ENCODE results near the gene CEP68. TPM values are rescaled to one million over a fixed set of nuclear protein-coding genes. Genes with fewer than 3 reads are reported as not detected.

CEP68 gene
- total RNA-seq, 2 experiments from 2014 or later = 4.9 to 6.0 TPM

- Mint-ChIP-seq H3K36me3 (ENCODE audit: low read depth) (peaks cover 44% of the 10 kb centered on the region), H3K27me3 (no peaks in the 10 kb centered on the region), H3K9me3 (ENCODE audit: low read depth) (no peaks in the 10 kb centered on the region), H3K4me1 (peaks cover 12% of the 10 kb centered on the region), H3K27ac (peak overlapping the region; percentile 55), H3K4me3 (no peak overlapping the region)
- ChIA-PET POLR2A (no interaction called here), CTCF (no interaction called here)
- ATAC-seq (no peak), DNase-seq (no peak)
- intact Hi-C loops (cut with DNase I, micrococcal nuclease) = no loop called here
These were observed 37.0 kb downstream of the CEP68 start for GRCh38 chr2:65093211-65093610.

GRCh38 chr2:65096948-65097347, 40.7 kb downstream of the CEP68 start:
- intact Hi-C loops (cut with DNase I, micrococcal nuclease) = no loop called here
- ATAC-seq (no peak), DNase-seq (no peak)
- ChIA-PET POLR2A (no interaction called here), CTCF (interaction anchor here (0.6 kb wide), 1 partner anchor 90 kb away, joined by 3 read pairs; no protein-coding TSS in a partner anchor)
- no peaks in the 10 kb centered on the region for H3K27me3 Mint-ChIP-seq
- H3K4me3 Mint-ChIP-seq = no peak overlapping the region
- H3K36me3 Mint-ChIP-seq (ENCODE audit: low read depth) = peaks cover 45% of the 10 kb centered on the region
- no peaks in the 10 kb centered on the region for H3K9me3 Mint-ChIP-seq (ENCODE audit: low read depth)
- no peak overlapping the region for H3K27ac Mint-ChIP-seq
- peaks cover 15% of the 10 kb centered on the region for H3K4me1 Mint-ChIP-seq

DNA sequence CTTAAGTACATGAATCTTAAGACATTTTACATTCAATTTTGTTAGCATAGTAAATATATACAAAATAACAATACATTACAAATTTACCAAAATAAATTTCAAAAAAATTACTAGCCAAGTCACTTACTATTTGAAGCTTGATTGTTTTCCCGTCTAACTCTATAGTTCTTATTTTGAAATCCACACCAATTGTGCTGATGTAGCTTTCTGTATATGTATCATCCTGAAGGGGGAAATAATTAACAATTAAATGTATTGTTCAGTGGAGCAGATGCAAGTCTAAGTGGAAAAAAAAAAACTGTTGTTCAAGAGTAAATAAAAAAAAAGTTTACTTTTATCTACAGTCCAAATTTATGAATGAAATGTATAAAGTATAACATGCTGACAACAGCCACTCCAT, 41.6 kb downstream of the CEP68 start:
- Mint-ChIP-seq H3K4me3 (no peak overlapping the region), H3K27ac (no peak overlapping the region), H3K36me3 (ENCODE audit: low read depth) (peaks cover 44% of the 10 kb centered on the region), H3K4me1 (peaks cover 12% of the 10 kb centered on the region), H3K9me3 (ENCODE audit: low read depth) (no peaks in the 10 kb centered on the region), H3K27me3 (no peaks in the 10 kb centered on the region)
- ATAC-seq (no peak), DNase-seq (no peak)
- ChIA-PET POLR2A (no interaction called here), CTCF (no interaction called here)
- intact Hi-C loops (cut with DNase I, micrococcal nuclease) = no loop called here

DNA sequence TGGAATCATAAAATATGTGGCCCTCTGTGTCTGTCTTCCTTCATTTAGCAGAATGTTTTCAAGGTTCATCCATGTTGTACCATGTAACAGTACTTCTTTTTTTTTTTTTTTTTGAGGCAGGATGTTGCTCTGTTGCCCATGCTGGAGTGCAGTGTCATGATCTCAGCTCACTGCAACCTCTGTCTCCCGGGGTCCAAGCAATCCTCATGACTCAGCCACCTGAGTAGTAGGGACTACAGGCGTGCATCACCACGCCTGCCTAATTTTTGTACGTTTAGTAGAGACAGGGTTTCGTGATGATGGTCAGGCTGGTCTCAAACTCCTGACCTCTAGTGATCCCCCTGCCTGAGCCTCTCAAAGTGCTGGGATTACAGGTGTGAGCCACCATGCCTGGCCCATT, 42.5 kb downstream of the CEP68 start:
- CTCF ChIA-PET = no interaction called here
- no peak overlapping the region for H3K27ac Mint-ChIP-seq
- H3K4me1 Mint-ChIP-seq = peaks cover 10% of the 10 kb centered on the region
- DNase-seq (no peak), ATAC-seq (no peak)
- intact Hi-C loops (cut with DNase I, micrococcal nuclease) = no loop called here
- H3K27me3 Mint-ChIP-seq = no peaks in the 10 kb centered on the region
- H3K36me3 Mint-ChIP-seq (ENCODE audit: low read depth) = peaks cover 39% of the 10 kb centered on the region
- H3K4me3 Mint-ChIP-seq = no peak overlapping the region
- no peaks in the 10 kb centered on the region for H3K9me3 Mint-ChIP-seq (ENCODE audit: low read depth)
- POLR2A ChIA-PET = no interaction called here

DNA sequence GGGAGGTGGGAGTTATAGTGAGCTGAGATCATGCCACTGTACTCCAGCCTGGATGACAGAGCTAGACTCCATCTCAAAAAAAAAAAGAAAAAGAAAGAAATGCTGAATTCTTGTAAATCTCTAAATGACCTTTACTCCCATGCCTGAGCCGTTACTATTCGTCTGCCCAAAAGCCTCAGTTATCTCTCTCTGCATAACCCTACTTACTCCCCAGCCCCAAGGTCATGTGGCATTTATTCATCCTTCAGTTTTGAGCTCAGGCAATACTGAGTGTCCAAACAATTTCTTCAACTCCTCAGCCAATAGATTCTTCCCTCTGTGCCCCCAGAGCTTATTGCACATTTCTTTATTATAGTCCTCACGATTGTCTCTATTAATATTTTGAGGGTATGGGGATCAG, 44.9 kb downstream of the CEP68 start:
- H3K36me3 Mint-ChIP-seq (ENCODE audit: low read depth) = peaks cover 40% of the 10 kb centered on the region
- ATAC-seq (no peak), DNase-seq (no peak)
- CTCF ChIA-PET = interaction anchor here (0.6 to 1.1 kb wide), 3 partner anchors 17 to 122 kb away, joined by 4 to 5 read pairs (median 4); no protein-coding TSS in a partner anchor
- H3K9me3 Mint-ChIP-seq (ENCODE audit: low read depth) = no peaks in the 10 kb centered on the region
- intact Hi-C loops (cut with DNase I, micrococcal nuclease) = no loop called here
- H3K4me3 Mint-ChIP-seq = no peak overlapping the region
- no peak overlapping the region for H3K27ac Mint-ChIP-seq
- POLR2A ChIA-PET = interaction anchor here (0.6 to 0.7 kb wide), 2 partner anchors 18 to 28 kb away, joined by 3 read pairs; no protein-coding TSS in a partner anchor
- no peaks in the 10 kb centered on the region for H3K27me3 Mint-ChIP-seq
- H3K4me1 Mint-ChIP-seq = peaks cover 10% of the 10 kb centered on the region

DNA sequence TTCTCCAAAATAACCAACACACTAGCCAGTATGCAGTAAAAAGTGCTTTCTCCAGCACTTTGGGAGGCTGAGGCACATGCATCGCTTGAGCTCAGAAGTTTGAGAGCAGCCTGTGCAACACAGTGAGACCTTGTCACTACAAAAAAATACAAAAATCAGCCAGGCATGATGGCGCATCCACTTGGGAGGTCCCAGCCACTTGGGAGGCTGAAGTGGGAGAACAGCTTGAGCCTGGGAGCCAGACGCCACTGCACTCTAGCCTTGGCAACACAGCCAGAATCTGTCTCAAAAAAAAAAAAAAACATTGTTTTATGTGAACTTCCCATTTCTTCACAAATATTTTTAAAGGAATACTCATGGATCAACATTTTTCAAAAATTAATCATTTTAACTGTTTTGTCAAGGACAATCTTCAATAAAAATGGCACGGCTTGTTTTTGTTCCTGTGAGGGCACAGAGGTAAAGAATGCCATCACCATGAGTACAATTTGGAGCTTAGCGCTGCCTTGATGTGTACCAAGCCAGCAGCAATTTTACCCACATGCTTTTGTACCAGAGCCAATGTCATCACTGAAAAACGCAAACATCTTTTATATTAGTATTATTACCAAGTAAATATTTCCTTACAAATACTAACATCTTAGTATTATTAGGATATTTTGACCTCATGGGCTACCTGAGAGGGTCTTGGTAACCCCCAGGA, 46.9 kb downstream of the CEP68 start:
- H3K27ac Mint-ChIP-seq = no peak overlapping the region
- H3K27me3 Mint-ChIP-seq = no peaks in the 10 kb centered on the region
- no peak for ATAC-seq
- no peak for DNase-seq
- H3K9me3 Mint-ChIP-seq (ENCODE audit: low read depth) = no peaks in the 10 kb centered on the region
- H3K36me3 Mint-ChIP-seq (ENCODE audit: low read depth) = peaks cover 26% of the 10 kb centered on the region
- CTCF ChIA-PET = no interaction called here
- H3K4me1 Mint-ChIP-seq = peaks cover 11% of the 10 kb centered on the region
- POLR2A ChIA-PET = interaction anchor here (0.6 kb wide), 1 partner anchor 17 kb away, joined by 3 read pairs; no protein-coding TSS in a partner anchor
- intact Hi-C loops (cut with DNase I, micrococcal nuclease) = no loop called here
- no peak overlapping the region for H3K4me3 Mint-ChIP-seq

DNA sequence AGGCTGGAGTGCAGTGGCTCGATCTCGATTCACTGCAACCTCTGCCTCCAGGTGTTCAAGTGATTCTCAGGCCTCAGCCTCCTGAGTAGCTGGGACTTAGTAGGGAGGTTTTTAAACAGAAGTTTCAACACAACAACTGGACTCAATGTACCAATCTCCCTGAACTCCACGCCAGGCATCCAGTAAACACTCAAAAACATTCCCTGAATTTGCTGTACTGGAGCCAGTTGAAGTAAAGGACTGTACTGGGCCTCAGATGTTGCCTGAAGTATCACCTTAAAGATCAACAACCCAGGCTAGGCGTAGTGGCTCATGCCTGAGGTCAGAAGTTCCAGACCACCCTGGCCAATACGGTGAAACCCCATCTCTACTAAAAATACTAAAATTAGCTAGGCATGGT, 51.3 kb downstream of the CEP68 start:
- Mint-ChIP-seq H3K4me1 (peaks cover 13% of the 10 kb centered on the region), H3K9me3 (ENCODE audit: low read depth) (no peaks in the 10 kb centered on the region), H3K27me3 (no peaks in the 10 kb centered on the region), H3K36me3 (ENCODE audit: low read depth) (peaks cover 13% of the 10 kb centered on the region), H3K27ac (peak overlapping the region; percentile 58), H3K4me3 (no peak overlapping the region)
- ChIA-PET CTCF (interaction anchor here (0.6 to 0.7 kb wide), 2 partner anchors 19 to 732 kb away, joined by 3 read pairs; no protein-coding TSS in a partner anchor), POLR2A (no interaction called here)
- intact Hi-C loops (cut with DNase I, micrococcal nuclease) = no loop called here
- DNase-seq (no peak), ATAC-seq (no peak)

DNA sequence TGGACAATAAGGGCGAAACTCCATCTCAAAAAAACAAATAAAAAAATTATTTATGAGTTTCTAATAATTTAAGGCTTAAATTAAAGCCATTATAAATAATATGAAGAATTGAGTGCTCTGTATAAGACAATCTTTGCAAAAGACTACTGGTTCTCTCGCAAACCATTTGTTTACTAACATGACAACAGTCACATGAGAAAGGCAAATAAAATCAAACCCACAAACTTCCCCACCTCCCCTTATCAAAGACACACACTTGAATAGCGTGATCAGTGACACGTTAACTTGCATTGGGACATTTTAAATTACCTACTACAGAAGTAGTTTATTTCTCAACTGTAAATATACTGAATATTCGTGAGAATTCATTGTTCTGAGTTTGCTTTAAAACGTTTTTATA, 52.6 kb downstream of the CEP68 start:
- ChIA-PET CTCF (no interaction called here), POLR2A (no interaction called here)
- H3K36me3 Mint-ChIP-seq (ENCODE audit: low read depth) = peaks cover 12% of the 10 kb centered on the region
- no peaks in the 10 kb centered on the region for H3K9me3 Mint-ChIP-seq (ENCODE audit: low read depth)
- DNase-seq = no peak
- H3K4me3 Mint-ChIP-seq = no peak overlapping the region
- H3K27ac Mint-ChIP-seq = no peak overlapping the region
- no peak for ATAC-seq
- H3K27me3 Mint-ChIP-seq = no peaks in the 10 kb centered on the region
- peaks cover 21% of the 10 kb centered on the region for H3K4me1 Mint-ChIP-seq
- intact Hi-C loops (cut with DNase I, micrococcal nuclease) = no loop called here

DNA sequence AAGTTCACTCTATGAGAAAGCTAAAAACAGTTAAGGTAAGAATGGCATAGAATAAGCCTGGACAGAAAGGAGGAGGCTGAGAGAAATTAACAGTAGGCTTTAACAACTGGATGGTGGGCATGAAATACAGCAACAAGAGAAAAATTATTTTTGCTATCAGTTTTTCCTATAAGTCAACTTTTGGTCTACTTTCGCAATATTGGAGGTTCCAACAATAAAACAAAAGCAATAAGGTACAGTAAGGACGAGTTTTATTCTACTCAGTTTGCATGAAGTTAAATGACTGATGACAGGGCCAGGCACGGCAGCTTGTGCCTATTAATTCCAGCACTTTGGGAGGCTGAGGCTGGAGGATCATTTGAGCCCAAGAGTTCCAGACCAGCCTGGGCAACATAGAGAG, 56.4 kb downstream of the CEP68 start:
- CTCF ChIA-PET = interaction anchor here (0.8 to 1.5 kb wide), 4 partner anchors 8 to 438 kb away, joined by 3 to 5 read pairs (median 4); no protein-coding TSS in a partner anchor
- H3K9me3 Mint-ChIP-seq (ENCODE audit: low read depth) = no peaks in the 10 kb centered on the region
- no peak overlapping the region for H3K4me3 Mint-ChIP-seq
- no peak overlapping the region for H3K27ac Mint-ChIP-seq
- no peak for ATAC-seq
- POLR2A ChIA-PET = no interaction called here
- peaks cover 13% of the 10 kb centered on the region for H3K36me3 Mint-ChIP-seq (ENCODE audit: low read depth)
- H3K27me3 Mint-ChIP-seq = no peaks in the 10 kb centered on the region
- intact Hi-C loops (cut with DNase I, micrococcal nuclease) = no loop called here
- no peak for DNase-seq
- peaks cover 40% of the 10 kb centered on the region for H3K4me1 Mint-ChIP-seq

GRCh38 chr2:65113229-65113628, 57.0 kb downstream of the CEP68 start:
- DNase-seq = no peak
- H3K4me3 Mint-ChIP-seq = no peak overlapping the region
- intact Hi-C loops (cut with DNase I, micrococcal nuclease) = no loop called here
- peaks cover 13% of the 10 kb centered on the region for H3K36me3 Mint-ChIP-seq (ENCODE audit: low read depth)
- H3K27me3 Mint-ChIP-seq = no peaks in the 10 kb centered on the region
- ChIA-PET POLR2A (interaction anchor here (0.7 kb wide), 1 partner anchor 101 kb away, joined by 3 read pairs; no protein-coding TSS in a partner anchor), CTCF (interaction anchor here (0.6 to 1.5 kb wide), 8 partner anchors 8 to 820 kb away, joined by 3 to 4 read pairs (median 3); no protein-coding TSS in a partner anchor)
- H3K4me1 Mint-ChIP-seq = peaks cover 44% of the 10 kb centered on the region
- ATAC-seq = no peak
- H3K27ac Mint-ChIP-seq = no peak overlapping the region
- H3K9me3 Mint-ChIP-seq (ENCODE audit: low read depth) = no peaks in the 10 kb centered on the region

GRCh38 chr2:65113816-65114215, 57.6 kb downstream of the CEP68 start:
- no peaks in the 10 kb centered on the region for H3K27me3 Mint-ChIP-seq
- DNase-seq = no peak
- H3K27ac Mint-ChIP-seq = peak overlapping the region; percentile 37
- ChIA-PET CTCF (interaction anchor here (0.6 to 1.5 kb wide), 7 partner anchors 9 to 820 kb away, joined by 3 to 4 read pairs (median 3); no protein-coding TSS in a partner anchor), POLR2A (interaction anchor here (0.7 kb wide), 1 partner anchor 100 kb away, joined by 3 read pairs; no protein-coding TSS in a partner anchor)
- no peaks in the 10 kb centered on the region for H3K9me3 Mint-ChIP-seq (ENCODE audit: low read depth)
- no peak for ATAC-seq
- H3K4me1 Mint-ChIP-seq = peaks cover 43% of the 10 kb centered on the region
- H3K36me3 Mint-ChIP-seq (ENCODE audit: low read depth) = peaks cover 13% of the 10 kb centered on the region
- H3K4me3 Mint-ChIP-seq = no peak overlapping the region
- intact Hi-C loops (cut with DNase I, micrococcal nuclease) = no loop called here

DNA sequence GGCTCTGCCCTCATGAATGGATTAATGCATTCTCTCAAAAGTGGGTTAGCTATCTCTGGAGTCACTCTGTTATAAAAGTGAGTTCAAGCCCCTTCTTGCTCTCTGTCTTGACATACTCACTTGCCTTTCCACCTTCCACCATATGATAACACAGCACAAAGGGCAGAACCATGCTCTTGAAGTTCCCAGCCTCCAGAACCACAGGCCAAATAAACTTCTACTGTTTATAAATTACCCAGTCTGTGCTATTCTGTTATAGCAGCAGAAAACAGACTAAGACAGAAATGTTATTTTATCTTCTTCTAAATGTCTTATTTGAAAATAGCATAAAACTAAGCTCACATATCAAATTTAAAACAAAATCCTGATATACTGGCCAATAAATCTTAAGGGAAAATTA, 58.7 kb downstream of the CEP68 start:
- H3K4me1 Mint-ChIP-seq = peaks cover 46% of the 10 kb centered on the region
- intact Hi-C loops (cut with DNase I, micrococcal nuclease) = no loop called here
- H3K9me3 Mint-ChIP-seq (ENCODE audit: low read depth) = no peaks in the 10 kb centered on the region
- POLR2A ChIA-PET = interaction anchor here (0.6 kb wide), 1 partner anchor 20 kb away, joined by 4 read pairs; no protein-coding TSS in a partner anchor
- CTCF ChIA-PET = interaction anchor here (0.6 to 1.8 kb wide), 2 partner anchors 49 to 531 kb away, joined by 3 to 5 read pairs; no protein-coding TSS in a partner anchor
- peaks cover 9% of the 10 kb centered on the region for H3K36me3 Mint-ChIP-seq (ENCODE audit: low read depth)
- no peak overlapping the region for H3K4me3 Mint-ChIP-seq
- DNase-seq (no peak), ATAC-seq (no peak)
- no peaks in the 10 kb centered on the region for H3K27me3 Mint-ChIP-seq
- no peak overlapping the region for H3K27ac Mint-ChIP-seq
